HK-2 (cell line): ENCODE measurements around the gene ITPA.

Source experiments
- DNase-seq: peaks from one replicate; pipeline ENCODE4 v3.0.0-alpha.2; 2018; ENCODE audit not compliant: unreplicated experiment

ITPA gene

GRCh38 chr20:3244613-3245012, 35.3 kb downstream of the ITPA start:
- DNase-seq: no peak

DNA sequence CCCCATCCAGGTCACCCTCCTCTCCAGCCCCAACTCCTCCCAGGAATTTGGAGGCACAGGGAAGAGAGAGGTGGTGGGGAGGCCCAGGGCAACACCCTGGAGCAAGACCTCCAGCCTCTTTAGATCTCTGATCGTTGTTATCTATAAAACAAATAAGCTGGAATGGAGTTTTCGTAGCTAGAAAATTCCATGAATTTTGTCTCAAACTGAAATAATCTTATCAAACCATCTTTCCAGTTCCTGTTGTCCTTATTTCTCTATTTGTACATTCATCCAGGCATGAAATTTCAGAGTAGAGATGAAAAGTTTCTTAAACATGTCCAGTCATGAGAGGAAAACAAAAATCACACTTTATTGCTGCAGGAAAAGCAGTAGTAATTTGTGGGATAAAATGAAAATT, 35.9 kb downstream of the ITPA start:
- no peak for DNase-seq

- DNase-seq: no peak
Measured at GRCh38 chr20:3245711-3246110, 36.4 kb downstream of the ITPA start.

- no peak for DNase-seq
Measured at GRCh38 chr20:3246682-3247081, 37.4 kb downstream of the ITPA start.

GRCh38 chr20:3247638-3248037, 38.3 kb downstream of the ITPA start:
- no peak for DNase-seq

DNA sequence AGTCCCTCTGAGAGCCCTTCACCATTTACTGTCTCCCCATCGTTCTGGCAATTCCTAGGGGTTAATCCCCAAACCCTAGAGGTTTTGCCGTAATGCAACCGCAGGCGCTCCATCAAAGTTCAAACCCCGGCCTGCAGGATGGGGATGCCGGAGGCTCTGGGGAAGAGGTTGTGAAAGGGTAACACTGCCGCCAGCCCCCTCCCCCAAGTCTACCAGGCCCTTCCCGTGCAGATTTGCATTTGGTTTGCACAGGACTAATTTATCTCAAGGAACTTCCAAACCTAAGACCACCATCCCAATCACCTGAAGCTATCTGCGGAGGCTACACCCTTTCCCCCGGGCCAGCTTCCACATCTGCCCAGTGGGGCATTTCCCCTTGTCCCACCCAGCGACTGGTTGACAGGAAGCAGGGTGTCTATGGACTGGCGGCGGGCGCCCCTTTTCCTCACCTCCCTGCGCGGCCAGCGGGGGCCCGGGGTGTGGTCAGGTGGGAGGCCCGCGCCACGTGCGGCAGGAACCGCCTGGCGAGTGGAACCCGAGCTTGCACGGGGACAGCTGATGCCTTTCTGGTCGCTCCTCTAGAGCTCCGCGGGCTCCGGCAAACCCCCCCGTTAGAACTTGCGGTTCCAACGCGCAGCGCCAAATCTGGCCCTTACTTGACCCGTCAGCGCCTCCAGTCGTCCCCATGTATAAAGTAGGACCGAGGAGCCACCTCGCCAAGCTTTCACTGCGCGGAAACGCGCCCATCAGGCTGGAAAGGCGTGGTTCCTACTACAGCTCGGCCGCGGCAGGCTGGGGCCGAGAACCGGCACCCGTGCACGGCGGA, 39.1 kb downstream of the ITPA start:
- DNase-seq: no peak

DNA sequence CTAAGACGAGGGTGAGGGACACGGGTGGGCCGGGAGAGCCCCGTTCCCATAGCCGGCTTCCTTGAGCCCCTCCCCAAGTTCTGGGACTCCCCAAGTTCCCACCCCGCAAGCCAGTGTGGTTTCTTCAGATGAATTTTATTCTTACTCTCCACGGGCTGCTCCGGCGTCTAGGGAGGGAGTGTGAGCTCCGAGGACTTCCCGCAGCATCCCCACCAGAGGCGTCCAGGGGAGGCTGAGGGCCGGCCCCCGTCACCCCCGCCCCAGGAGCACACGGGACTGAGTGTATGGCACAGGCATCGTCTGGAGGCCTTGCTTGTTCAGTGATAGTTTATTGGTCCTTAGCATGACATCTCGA, 39.7 kb downstream of the ITPA start:
- no peak for DNase-seq

- DNase-seq: no peak
Measured at GRCh38 chr20:3250091-3250504, 40.8 kb downstream of the ITPA start.

- DNase-seq: no peak
Measured at GRCh38 chr20:3251806-3252205, 42.5 kb downstream of the ITPA start.

- no peak for DNase-seq
Measured at GRCh38 chr20:3255728-3256127, 46.4 kb downstream of the ITPA start.

DNA sequence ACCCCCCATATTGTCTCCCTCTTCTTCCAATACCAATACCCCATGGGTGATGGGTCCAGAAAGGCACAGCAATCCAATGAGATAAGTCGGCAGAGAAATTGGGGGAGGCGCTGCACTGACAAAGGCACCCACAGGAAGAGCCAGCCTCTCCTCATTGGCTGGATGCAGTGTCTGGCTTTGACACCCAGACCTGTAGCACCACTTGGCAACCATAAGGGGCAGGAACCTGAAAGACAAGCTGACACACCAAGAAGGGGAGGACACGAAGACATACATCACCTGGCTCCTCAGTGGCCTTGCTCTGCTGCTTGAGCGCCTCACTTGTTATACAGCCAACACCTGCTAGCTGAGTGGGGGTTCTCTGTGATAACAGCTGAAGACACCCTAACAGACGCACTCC, 49.1 kb downstream of the ITPA start:
- no peak for DNase-seq

GRCh38 chr20:3262566-3262965, 53.3 kb downstream of the ITPA start:
- no peak for DNase-seq

DNA sequence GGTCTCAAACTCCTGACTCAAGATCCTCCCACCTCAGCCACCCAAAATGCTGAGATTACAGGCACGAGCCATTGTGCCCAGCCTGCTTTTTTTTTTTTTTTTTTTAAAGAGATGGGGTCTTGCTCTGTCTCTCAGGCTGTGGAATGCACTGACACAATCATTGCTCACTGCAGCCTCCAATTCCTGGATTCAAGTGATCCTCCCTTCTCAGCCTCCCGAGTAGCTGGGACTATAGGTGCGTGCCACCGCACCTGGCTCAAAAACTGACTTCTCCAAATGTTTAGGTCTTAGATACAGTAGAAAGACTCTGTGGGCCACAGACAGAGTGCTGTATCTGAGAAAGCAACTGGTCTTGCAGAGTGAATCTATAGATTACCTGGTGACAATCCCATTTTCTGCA, 60.8 kb downstream of the ITPA start:
- no peak for DNase-seq

DNA sequence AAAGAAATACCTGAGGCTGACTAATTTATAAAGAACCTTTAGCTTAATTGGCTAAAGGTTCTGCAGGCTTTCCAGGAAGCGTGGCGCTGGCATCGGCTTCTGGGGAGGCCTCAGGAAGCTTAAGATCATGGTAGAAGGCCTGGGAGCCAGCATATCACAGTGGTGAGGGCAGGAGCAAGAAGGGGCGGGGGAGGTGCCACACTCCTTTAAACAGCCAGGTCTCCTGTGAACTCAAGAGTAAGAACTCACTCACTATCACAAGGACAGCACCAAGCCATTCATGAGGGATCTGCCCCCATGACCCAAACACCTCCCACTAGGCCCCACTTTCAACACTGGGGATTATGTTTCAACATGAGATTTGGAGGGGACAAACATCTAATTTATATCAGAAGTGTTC, 64.1 kb downstream of the ITPA start:
- no peak for DNase-seq
